Measurements from ENCODE around the gene EXD3. TPM values are rescaled to one million over a fixed set of nuclear protein-coding genes. Genes with fewer than 3 reads are reported as not detected.
A peak's percentile ranks its signal among the peaks of the same experiment; 100 is the strongest.

The EXD3 gene
- total and polyA plus RNA-seq, 8 donors: 8.1 to 57.3 (median 13.6) TPM

DNA sequence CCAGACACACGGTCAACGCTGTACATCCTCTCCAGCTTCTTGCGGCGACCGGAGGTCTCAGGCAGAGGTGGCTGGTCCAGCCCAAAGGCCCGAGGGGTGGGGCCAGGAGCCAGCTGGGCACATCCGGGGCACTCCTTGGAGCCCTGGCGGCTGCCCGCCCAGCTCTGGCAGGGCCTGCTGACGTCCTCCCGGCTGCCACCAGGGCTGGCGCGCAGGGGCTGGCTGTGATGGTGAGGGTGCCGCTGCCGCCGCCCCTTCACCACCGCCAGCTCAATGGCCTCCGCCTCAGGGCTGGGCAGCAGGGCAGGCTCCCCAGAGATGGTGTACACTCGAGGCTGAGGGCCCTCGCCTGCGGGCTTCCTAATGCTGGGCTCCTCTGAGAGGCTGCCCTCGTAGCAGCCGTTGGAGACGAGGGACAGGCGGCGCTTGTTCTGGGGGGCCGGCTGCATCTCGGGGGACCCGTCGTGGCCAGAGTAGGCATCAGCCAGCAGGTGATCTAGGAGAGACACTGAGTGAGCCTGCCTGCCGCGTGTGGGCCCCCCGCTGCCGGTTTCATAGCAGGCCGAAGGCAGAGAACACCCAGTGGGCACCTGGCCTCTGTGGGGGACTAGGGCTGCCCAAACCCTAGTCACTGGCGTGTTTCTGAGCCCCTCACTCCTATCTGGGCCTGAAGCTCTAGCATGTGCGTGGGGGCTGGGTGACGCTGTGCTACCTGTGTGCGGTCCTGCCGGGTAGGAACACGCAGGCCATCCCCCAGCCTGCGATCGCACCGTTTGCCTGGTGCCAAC lies 34.6 kb upstream of the EXD3 start:
- DNase-seq: peak; percentile 71 to 92 (median 81)
- H3K4me3 ChIP-seq: peak overlapping the region in 2 of 4 donors; percentile 67 to 74
- WGBS, 2 donors: 60 to 65% methylated on average over 43 to 44 of the region's 44 CpGs

DNA sequence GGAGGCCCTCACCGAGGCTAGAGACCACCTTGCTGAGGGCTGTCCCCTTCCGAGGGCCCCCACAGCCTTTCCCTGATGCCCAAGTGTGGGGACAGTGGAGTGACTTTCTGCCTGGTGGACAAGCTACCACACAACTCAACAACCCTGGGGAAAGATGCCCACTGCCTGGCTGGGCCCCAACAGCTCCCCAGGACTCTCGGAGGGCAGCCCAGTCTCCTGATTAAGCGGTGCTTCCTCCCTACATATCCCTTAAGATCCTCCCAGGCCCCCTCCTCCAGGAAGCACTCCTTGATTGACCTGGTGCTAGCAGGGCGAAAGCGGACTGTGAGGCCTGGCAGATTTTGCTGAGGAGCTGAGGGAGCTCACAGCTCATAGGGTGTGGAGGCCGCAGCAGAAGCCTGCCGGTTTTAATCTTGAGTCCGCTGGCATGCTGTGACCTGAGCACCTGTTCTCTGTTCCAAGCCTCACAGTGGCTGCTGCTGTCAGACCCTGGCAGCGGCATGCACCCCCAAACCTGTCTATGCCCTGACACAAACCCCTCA lies 34.0 kb upstream of the EXD3 start:
- 54 to 62% methylated on average over 10 of the region's 10 CpGs for WGBS, 2 donors
- ATAC-seq: peak in 3 of 4 donors; percentile 6 to 16 (median 11)
- no peaks in the 10 kb centered on the region for H3K9me3 ChIP-seq
- peak in 2 of 6 donors; percentile 45 to 59 for DNase-seq
- H3K4me3 ChIP-seq: peak overlapping the region in 2 of 4 donors; percentile 67 to 74
- peaks cover 0 to 22% (median 3%) of the 10 kb centered on the region in 3 donors for H3K4me1 ChIP-seq
- peaks cover 0 to 8% (median 0%) of the 10 kb centered on the region in 3 donors for H3K36me3 ChIP-seq
- H3K27ac ChIP-seq: peak overlapping the region; percentile 30 to 58 (median 41)
- FAIRE-seq: no peak
- TF ChIP-seq, protein P1, sequence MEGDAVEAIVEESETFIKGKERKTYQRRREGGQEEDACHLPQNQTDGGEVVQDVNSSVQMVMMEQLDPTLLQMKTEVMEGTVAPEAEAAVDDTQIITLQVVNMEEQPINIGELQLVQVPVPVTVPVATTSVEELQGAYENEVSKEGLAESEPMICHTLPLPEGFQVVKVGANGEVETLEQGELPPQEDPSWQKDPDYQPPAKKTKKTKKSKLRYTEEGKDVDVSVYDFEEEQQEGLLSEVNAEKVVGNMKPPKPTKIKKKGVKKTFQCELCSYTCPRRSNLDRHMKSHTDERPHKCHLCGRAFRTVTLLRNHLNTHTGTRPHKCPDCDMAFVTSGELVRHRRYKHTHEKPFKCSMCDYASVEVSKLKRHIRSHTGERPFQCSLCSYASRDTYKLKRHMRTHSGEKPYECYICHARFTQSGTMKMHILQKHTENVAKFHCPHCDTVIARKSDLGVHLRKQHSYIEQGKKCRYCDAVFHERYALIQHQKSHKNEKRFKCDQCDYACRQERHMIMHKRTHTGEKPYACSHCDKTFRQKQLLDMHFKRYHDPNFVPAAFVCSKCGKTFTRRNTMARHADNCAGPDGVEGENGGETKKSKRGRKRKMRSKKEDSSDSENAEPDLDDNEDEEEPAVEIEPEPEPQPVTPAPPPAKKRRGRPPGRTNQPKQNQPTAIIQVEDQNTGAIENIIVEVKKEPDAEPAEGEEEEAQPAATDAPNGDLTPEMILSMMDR (IDR thresholded peaks at IDR 0.05): no peak
- no peaks in the 10 kb centered on the region for H3K27me3 ChIP-seq
- intact Hi-C loops (cut with DNase I): no loop called here

More for the DNA sequence above, 34.6 kb upstream of the EXD3 start:
- Histone ChIP-seq H3K27me3 (no peaks in the 10 kb centered on the region), H3K27ac (peak overlapping the region; percentile 30 to 58 (median 41)), H3K9me3 (no peaks in the 10 kb centered on the region), H3K36me3 (peaks cover 0 to 5% (median 0%) of the 10 kb centered on the region in 3 donors), H3K4me1 (peaks cover 0 to 22% (median 3%) of the 10 kb centered on the region in 3 donors)
- no peak for FAIRE-seq
- TF ChIP-seq, protein P1 (IDR thresholded peaks at IDR 0.05): peak in 1 of 4 donors; percentile 11
- intact Hi-C loops (cut with DNase I): no loop called here
- ATAC-seq: peak; percentile 47 to 67 (median 64)

DNA sequence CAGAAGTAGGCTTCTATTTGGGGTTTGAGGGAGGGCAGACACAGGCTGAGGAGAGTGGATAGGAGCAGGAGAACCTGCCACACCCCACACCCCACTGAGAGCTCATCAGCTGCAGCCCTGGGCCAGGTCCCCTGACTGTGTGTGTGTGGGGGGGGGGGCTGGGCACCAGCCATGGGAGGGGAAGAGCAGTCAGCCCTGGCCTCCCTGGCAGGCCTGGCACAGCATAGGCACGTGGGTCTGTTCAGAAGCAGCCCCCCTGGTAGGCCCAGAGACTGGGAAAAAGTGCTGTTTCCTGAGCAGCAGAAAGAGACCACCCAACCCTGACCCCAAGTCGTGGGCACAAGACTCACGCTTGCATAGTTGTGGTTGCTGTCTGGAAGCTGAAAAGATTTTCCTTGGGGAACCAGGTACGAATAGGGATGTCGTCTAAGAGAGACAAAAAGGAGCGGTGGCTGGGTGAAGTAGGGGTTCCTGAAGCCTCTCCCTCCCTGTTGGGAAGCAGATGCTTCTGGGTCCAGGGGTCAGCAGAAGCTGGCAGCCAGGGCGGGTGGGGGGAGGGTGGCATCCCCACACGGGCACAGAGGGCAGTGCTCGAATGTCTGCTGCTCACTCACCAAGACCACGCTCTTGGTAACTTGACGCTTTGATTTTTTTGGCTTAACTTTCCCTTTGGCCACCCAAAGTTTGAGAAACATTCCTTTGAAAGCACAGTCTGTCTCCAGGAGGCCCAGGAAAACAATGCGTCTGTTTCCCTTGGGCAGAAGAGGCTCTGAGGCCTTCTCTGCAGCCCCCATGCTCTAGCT lies 33.3 kb upstream of the EXD3 start:
- Histone ChIP-seq H3K36me3 (peaks cover 0 to 8% (median 0%) of the 10 kb centered on the region in 3 donors), H3K9me3 (no peaks in the 10 kb centered on the region), H3K4me3 (no peak overlapping the region), H3K4me1 (peaks cover 0 to 22% (median 3%) of the 10 kb centered on the region in 3 donors), H3K27ac (no peak overlapping the region), H3K27me3 (no peaks in the 10 kb centered on the region)
- intact Hi-C loops (cut with DNase I): no loop called here
- peak in 4 of 6 donors; percentile 4 to 36 (median 32) for DNase-seq
- 79 to 83% methylated on average over 12 of the region's 12 CpGs for WGBS, 2 donors
- FAIRE-seq: no peak
- TF ChIP-seq, protein P1 (IDR thresholded peaks at IDR 0.05): no peak
- no peak for ATAC-seq

DNA sequence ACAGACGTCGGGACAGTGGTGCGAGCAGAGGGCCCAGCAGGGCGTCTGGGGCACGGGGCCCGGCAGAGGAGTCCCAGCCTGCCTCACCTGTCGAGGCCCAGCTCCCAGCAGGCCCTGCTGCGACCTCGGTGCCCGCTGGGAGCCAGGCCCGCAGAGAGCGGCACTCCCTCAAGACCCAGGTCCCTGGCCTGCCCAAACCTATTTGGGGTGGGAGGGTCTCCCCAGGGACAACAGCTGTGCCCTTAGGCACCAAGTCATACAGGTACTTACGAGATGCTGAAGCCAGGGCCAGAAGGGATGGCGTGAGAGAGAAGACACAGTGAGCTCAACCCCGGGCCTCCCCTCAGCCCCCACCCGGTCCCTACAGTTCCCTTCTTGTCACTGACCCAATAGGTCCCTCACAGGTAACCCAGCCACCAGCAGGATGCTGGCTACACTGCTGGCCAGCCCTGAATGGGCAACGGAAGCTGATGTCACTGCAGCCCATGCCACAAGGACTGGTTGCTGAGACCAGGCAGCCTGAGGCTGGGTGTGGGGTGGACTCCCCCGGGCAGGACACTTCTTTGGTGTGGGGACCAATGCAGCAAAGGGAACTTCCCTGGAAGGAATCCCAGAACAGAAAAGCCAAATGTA lies 32.5 kb upstream of the EXD3 start:
- no peak for ATAC-seq
- no peaks in the 10 kb centered on the region for H3K27me3 ChIP-seq
- TF ChIP-seq, protein P1 (IDR thresholded peaks at IDR 0.05): no peak
- no peak overlapping the region for H3K4me3 ChIP-seq
- peaks cover 0 to 22% (median 3%) of the 10 kb centered on the region in 3 donors for H3K4me1 ChIP-seq
- intact Hi-C loops (cut with DNase I): no loop called here
- 87 to 93% methylated on average over 18 of the region's 18 CpGs for WGBS, 2 donors
- peak in 5 of 6 donors; percentile 13 to 65 (median 36) for DNase-seq
- H3K9me3 ChIP-seq: no peaks in the 10 kb centered on the region
- FAIRE-seq: no peak
- no peak overlapping the region for H3K27ac ChIP-seq
- H3K36me3 ChIP-seq: peaks cover 0 to 8% (median 0%) of the 10 kb centered on the region in 3 donors
